Limb (tissue), 2 donors: ENCODE data around the gene PPP1R13B.
A peak's percentile ranks its signal among the peaks of the same experiment; 100 is the strongest.

Experiments used
- DNase-seq, 2 donors: peaks; one replicate each; pipeline ENCODE4 v3.0.0-alpha.2; 2016; ENCODE audit errors: extremely low spot score in 2 of 2

The PPP1R13B gene

GRCh38 chr14:103744621-103745395 is 102.6 kb downstream of the PPP1R13B start:
- no peak for DNase-seq

GRCh38 chr14:103743691-103744090 is 103.7 kb downstream of the PPP1R13B start:
- no peak for DNase-seq

GRCh38 chr14:103742499-103743255 is 104.7 kb downstream of the PPP1R13B start:
- DNase-seq = no peak

DNA sequence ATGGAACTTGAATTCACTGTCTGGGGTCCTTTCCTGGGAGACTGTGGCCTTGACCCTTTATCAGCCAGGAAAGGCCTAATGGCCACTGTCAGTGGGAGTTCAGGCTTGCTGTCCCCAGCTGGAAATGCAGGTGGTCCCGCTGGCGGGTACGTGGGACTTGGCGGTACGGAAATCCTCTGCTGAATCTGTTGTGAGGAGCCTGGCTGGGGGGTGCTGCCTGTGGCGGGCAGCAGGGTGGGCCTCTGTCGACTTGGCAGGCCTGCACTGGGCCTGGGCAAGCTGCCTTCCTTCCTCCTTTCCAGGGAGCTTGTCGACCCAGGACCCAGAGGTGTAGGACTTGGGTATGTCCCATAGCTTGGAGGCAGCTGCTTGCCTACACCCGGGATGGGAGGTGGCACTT is 105.5 kb downstream of the PPP1R13B start:
- DNase-seq = no peak

GRCh38 chr14:103740991-103741689 is 106.2 kb downstream of the PPP1R13B start:
- no peak for DNase-seq

DNA sequence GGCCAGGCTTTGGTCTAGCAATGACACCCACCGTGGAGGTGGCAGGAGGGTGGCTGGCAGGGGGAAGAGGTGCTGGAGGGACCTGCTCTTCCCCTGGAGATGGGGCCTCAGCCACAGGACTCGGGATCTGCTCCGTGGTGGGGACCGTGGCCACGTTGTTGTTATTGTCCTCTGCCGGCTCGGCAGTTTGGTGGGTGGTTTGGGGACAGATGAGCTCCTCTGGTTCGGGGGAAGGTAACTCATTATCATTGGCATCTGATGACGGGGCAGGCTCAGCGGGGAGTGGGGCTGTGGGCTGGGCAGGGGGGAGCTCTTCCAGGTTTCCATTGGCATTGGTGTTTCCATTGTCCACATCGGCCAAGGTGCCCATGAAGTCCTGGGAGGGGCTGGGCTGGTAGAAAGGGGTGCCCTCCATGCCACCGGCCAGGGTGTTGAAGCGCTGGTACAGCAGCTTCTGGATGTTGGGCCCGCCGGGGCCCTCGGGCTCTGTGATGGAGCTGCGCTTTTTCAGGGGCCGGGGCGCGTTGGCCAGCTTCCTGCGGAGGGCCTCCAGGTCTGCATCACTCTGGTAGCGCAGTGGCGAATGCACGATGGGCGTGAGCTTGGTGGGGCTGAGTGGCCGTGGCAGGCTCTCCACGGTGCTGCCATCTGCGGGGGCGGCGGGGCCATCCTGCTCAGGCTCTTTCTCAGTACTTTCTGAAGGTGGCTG is 107.4 kb downstream of the PPP1R13B start:
- DNase-seq = no peak

DNA sequence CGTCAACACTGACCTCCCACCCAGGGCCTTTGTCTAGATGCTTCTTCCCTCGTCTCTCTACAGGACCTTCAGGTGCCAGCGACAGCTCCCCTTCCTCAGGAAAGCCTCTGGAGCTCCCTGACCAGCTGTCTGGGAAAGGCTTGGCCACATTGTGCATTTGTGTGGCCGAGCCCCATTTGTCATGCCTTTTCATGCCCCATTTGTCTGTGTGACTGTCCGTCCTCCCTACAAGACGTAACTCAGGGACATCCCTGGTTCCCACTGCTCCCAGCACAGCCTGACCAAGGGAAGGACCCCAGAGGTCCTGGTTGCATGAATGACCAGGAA is 107.9 kb downstream of the PPP1R13B start:
- no peak for DNase-seq

- peak in 1 of 2 donors; percentile 10 for DNase-seq
Measured at GRCh38 chr14:103738701-103739451, 108.5 kb downstream of the PPP1R13B start.

- DNase-seq = peak in 1 of 2 donors; percentile 16
Measured at GRCh38 chr14:103738166-103738565, 109.2 kb downstream of the PPP1R13B start.

DNA sequence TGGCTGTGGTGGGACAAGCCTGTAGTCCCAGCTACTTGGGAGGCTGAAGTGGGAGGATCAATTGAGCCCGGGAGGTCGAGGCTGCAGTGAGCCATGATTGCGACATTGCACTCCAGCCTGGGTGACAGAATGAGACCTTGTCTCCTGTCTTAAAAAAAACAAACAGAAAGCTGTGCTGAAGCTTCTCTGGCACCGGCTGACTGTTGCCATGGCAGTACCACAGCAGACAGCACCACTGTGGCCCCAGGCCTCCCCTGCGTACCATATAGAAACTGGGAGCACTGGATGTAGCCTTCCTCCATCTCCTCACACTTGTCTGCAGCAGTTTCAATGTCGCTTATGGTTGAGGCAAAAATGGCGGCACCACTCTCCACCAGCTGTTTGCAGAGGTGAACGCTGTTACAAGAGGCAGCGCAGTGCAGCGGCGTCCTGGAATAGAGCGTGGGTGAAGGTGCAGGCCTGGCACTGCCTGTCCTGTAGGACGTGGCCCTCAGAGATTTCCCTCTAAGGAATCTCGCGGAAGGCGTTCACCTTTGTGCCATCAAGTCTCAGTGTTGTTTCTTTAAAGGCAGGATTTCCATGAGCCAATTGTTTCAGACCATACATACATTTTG is 109.8 kb downstream of the PPP1R13B start:
- DNase-seq = peak in 1 of 2 donors; percentile 10

DNA sequence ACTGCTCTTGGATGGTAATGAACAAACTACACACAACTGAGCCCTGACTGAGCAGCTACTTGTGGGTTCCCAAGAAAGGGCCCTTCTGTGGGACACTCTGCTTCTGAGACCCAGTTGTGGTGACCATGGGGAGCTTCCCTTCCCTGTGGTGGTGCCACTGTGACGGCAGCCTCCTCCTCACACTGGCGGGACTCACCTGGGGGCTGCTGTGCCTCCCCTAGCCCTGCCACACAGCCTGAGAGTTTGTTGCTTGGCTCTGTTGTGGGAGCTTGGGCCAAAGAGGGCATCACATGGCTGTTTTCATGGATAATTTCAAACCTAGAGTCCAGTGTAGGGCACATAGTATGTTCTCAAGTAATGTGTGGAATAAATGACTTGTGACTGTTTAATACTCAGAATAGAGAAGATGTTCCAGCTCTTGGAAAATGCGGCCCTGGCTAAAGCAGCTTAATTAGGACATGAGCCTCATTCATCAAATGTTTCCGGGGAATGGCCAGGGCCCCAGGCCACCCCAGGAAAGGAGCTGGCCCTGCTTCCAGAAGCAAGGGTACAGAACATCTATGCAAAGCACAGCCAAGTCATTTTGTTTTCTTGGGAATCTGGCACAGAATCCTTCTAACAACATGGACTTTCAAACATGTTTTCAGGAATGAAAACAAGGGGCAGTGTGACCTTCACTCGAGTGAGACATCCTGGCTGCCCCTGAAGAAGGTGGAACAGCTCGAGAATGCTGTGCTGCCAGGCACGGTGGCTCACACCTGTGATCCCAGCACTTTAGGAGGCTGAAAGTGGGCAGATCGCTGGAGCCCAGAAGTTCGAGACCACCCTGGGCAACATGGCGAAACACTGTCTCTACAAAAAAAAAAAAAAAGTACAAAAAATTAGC is 110.6 kb downstream of the PPP1R13B start:
- peak in 1 of 2 donors; percentile 4 for DNase-seq

DNA sequence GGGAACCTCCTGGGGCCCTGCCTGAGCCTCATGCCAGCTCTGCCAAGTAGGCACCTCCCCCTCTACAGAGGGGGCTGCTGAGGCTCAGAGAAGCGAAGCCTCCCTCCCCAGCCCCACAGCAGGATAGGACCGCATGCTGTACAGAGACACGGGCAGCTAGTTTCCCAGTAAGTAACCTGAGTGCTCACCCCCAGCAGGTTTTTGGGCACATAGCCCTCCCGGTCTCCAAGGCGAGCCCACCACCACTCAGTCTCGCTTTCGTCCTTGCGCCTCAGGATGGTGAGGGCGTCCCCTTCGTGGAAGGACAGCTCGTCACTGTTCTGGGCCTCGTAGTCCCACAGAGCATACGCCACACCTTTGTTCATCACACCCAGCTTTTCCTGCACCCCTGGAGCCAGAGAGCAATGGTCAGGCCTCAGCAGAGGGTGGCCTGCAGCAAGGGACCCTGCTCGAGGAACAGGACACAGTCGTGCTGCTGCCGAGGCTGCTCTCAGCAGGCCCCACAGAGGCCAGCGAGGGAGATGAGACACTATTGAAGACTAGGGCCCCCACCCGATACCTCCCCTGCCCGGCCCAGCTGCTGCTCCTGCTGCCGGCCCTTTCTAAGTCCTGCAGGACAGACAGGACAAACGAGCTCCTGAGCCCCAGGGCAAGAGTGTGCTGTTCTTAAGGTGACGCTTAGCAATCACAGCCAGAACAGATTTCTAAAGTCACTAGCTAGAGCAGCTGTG is 111.4 kb downstream of the PPP1R13B start:
- peak in 1 of 2 donors; percentile 40 for DNase-seq

GRCh38 chr14:103735439-103735814 is 111.9 kb downstream of the PPP1R13B start:
- DNase-seq = no peak

- peak in 1 of 2 donors; percentile 22 for DNase-seq
Measured at GRCh38 chr14:103735022-103735421, 112.4 kb downstream of the PPP1R13B start.

- no peak for DNase-seq
Measured at GRCh38 chr14:103734081-103734888, 113.1 kb downstream of the PPP1R13B start.

DNA sequence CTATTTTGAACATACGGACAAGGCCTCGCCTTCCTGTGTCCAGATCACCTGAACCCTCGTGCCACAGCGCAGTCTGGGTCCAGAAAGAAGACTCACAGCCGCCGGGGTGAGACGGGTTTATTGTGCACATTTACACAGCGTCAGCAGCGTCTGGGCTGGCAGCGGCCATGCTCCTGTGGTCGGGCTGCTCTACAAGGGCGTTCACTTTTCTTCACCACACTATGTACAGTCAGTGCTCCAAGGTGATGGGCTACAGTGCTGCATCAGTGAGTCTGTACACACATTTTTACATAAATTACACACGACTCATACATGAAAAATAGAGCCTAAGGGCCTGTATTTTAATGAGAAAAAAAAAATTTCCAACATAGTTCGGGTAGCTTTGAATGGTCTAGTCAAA is 113.7 kb downstream of the PPP1R13B start:
- DNase-seq = no peak

DNA sequence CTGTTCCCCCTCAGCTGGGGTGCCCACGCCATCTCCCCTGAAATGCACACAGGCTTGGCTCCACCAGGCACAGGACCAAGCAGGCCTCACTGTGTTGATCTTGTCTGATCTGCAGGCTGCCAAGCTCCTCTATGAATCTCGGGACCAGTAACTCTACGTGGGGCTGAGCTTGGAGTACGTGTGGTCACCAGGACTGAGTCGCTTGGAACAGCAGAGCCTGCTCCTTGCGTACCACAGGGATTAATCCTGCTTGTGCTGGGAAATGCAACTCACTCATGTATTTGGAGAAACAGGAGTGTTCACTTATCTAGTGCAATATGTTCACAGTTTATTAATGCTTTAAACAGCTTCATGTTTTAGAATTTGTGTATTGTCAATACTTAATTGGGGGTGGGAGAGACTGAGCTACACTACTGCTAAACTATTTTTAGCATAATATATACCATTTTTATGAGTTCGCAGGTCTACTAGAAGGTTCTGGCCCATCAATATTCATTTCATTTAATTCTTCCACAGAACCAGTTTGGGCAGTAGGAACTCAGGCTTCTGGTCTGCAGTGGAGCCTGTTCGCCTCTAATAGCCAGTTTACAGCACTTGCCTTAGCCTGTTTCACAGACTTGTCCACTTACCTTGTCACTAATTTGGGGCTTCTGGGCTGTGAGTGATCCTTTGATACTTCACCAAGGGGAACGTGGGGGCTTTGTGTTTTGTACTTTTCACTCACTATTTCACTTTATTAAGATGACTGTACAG is 114.3 kb downstream of the PPP1R13B start:
- no peak for DNase-seq
